NCI-H2171 (cell line): ENCODE measurements around the gene RBAK.
"Not testable (repeated sequence)": the region's sequence is repeated elsewhere in the genome, so short reads cannot be mapped to it uniquely, and the experiment has no call there.

Experiments
- DNase-seq: peaks from one replicate; lab custom pipeline; 2025; lab: John Stamatoyannopoulos, UW

RBAK gene

DNA sequence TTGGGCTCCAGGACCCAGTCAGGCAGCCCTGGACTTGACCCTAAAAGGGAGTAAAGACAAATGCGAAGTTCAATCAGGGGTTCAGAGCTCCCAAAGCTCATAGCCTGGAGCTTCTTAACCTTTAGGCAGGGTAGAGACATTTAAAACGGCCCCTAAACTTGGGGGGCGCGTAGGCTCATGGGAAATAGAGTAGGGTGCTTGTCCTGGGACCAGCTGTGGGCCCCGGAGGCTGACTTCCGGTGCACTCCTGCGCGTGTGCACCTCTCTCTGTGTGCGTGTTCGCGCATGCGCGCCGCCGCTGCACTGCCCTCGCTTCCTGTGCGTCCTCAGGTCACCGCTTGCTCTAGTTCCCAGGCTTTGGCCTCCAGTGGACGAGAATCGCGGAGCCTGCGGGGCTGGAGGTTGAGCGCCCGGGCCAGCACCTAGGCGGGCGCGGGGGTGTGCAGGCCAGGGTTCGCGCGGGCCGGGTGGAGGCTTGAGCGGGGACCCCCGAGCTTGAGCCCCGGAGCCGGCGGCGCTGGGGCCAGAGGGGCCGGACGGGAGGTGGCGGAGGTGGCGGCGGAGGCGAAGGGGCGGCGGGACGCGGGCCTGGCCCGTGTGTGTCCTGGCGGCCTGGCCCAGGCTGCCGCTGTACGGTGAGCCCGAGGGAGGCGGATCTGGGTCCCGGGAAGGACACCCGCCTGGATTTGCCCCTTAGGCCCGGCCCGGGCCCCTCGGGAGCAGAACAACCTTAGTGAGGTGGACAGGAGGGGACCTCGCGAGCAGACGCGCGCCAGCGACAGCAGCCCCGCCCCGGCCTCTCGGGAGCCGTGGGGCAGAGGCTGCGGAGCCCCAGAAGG is at the start of gene RBAK:
Gene RBAK (plus strand): TSS at position 303 of the 839 bp plus-strand sequence. CDS start 2,217 bp downstream, outside the sequence.
- peak; percentile 84 for DNase-seq

GRCh38 chr7:4996696-4997222 is 48.9 kb upstream of the RBAK start:
- no peak for DNase-seq

DNA sequence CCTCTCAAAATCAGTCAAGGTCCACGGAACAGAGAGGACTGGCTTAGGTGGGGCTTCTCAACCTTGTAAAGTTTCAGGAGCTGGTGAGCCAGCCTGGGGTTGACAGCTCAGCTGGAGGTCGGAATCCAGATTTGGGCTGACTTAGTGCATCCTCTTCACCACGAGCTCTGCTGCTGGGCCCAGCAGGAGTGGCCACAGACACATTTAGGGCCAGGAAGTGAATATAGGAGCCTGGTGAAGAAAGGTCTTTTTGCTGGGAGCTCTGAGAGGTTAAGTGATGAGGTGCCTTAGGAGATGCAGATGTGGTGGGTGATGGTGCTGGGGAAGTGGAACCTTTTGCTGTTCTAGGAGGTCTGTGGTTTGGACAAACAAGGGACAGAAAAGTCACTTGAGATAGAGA is 47.4 kb upstream of the RBAK start:
- DNase-seq: no peak

DNA sequence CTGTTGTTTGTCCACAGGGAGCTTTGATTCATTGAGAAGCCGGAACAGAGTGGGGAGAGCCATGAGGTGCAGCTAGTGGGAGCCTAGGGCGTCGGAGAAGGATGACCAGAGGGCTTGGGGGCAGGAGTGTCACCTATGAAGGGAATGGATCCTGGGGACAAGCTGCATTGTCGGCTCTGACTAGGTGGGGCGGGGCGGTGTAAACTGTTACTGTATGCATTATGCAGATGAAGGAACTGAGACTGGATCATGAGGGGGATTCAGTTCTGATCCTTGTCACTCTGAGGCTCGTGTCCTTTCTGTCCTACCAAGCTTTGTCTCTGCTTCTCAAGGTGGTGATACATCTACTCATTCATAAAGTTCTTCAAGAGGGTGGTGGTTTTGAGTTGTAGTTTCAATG is 46.8 kb upstream of the RBAK start:
- DNase-seq: no peak

DNA sequence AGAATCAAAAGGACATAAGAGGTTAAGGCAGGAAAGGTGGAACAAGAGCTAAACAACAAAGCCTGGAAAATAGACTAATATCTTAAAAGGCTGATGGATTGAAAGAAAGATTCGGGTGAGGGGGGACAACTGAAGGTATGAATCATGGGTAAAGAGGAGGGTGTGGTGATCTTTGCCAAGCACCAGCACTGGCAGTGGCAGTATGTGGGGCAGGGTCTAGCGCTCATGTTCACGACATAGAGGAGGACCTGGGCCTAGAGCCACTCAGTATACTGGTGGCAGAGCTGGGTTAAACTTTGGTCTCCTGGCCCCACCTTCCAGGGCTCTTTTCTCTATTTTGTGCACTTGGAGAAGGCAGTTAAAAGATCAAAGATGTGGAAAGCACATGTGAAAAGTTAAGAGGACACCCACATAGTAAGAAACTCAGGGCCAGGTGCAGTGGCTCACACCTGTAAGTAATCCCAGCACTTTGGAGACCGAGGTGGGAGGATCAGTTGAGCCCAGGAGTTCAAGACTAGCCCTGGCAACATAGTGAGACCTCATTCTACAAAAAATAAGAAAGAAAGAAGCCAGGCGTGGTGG is 46.2 kb upstream of the RBAK start:
- no peak for DNase-seq

- no peak for DNase-seq
Measured at GRCh38 chr7:5001003-5001402, 44.7 kb upstream of the RBAK start.

- no peak for DNase-seq
Measured at GRCh38 chr7:5001911-5002310, 43.7 kb upstream of the RBAK start.

GRCh38 chr7:5005066-5005465 is 40.6 kb upstream of the RBAK start:
- no peak for DNase-seq

GRCh38 chr7:5012985-5013384 is 32.7 kb upstream of the RBAK start:
- no peak for DNase-seq

GRCh38 chr7:5015936-5016335 is 29.7 kb upstream of the RBAK start:
- not testable (repeated sequence) for DNase-seq

DNA sequence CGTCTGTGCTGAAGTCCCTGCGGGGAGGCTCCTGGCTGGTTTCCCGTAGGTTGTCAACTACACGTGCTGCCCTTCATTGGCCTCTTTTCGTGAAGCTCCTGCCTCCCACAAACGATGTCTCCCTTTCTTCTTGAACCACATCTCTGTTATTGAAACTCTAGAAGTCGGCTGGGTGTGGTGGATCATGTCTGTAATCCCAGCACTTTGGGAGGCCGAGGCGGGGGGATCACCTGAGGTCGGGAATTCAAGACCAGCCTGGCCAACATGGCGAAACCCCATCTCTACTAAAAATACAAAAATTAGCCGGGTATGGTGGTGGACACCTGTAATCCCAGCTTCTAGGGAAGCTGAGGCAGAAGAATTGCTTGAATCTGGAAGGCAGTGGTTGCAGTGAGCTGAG is 28.0 kb upstream of the RBAK start:
- DNase-seq: not testable (repeated sequence)

GRCh38 chr7:5020098-5020497 is 25.6 kb upstream of the RBAK start:
- no peak for DNase-seq

DNA sequence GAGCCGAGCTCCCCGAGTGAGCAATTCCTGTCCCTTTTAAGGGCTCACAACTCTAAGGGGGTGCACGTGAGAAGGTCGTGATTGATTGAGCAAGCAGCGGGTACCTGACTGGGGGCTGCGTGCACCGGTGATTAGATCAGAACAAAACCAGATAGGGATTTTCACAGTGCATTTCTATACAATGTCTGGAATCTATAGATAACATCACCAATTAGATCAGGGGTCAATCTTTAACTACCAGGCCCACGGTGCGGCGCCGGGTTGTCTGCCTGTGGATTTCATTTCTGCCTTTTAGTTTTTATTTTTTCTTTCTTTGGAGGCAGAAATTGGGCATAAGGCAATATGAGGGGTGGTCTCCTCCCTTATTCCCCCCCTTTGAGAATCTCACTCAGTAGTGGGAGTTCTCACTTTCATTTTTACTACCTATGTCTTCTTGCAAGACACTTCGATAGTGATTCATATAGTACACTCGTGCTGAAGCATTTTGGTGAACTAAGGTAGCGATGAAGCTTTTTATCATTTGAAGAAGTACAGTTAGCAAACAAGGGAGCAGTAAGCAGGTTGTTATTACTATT is 24.6 kb upstream of the RBAK start:
- not testable (repeated sequence) for DNase-seq

- DNase-seq: not testable (repeated sequence)
Measured at GRCh38 chr7:5023626-5024025, 22.0 kb upstream of the RBAK start.

- DNase-seq: not testable (repeated sequence)
Measured at GRCh38 chr7:5027796-5028410, 17.8 kb upstream of the RBAK start.

- not testable (repeated sequence) for DNase-seq
Measured at GRCh38 chr7:5033186-5033585, 12.5 kb upstream of the RBAK start.

- no peak for DNase-seq
Measured at GRCh38 chr7:5035276-5035675, 10.4 kb upstream of the RBAK start.

DNA sequence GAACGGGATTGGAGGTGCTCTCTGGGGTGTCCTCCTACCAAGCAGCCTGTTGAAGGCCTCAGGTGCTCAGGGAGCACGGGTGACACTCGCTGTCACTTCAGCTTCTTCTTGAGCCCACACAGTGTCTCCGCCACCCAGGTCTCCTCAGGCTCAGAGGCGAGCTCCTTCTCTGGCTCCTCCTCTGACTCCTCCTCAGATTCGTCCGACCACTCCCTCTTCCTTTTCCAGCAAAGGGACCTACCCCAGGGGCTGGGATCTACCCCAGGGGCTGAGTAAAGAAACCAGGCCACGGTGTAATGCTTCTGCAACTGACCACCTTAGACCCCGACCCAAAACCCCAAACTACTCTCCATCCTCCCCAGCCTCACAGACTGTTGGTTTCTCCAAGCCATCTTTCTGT is 9.2 kb upstream of the RBAK start:
- DNase-seq: no peak

DNA sequence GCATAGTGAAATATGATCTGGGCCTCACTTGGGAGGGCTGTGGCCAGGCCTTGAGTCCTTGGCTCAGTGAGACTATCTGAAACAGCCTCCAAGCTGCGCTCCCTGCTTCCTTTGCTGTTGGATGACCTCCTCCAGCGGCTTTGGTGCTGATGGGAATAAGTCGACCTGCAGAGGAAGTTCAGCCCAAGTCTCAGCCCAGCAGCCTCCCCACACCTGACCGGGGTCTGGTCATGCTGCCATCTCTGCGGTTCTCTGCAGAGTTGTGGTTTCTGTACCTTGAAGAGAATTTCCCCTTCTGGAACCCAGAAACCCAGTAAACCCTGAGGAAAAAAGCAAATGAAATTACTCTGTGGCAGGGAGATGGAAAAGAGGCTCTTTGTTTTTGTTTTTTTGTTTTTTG is 4.6 kb upstream of the RBAK start:
- no peak for DNase-seq

DNA sequence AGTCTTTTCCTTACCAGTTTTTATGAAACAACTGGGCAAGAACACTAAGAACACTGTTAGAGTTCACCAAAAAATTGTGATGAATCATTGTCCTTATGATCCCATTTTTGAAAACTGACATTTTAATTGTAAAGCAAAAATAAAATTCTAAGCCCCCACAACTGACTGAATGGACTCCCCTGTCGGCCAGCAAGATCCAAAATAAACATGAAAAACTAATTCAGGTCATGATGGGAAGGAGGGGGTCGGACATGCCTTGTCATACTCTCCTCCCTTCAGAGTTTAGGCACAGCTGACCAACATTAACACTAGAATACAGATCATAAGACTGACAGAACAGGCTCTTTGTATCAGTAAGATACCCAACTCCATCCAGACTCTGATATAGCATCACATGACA is 2.0 kb upstream of the RBAK start:
- no peak for DNase-seq

DNA sequence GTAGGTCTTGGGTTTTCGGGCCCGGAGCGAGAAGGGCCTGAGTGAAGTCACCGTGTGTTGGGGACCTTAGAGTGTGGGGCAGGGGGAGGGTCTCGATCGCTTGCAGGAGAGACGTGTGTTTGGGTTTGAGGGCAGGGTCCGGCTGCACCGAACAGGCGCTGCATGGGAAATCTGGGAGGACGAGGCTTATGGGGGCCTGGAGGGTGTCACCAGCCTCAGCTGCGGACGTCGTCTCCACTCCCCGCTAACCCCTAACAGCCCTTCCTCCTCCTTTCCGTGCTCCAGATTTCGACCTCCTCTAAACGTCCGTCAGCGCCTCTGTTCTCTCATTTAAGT is 705 bp downstream of the RBAK start:
- DNase-seq: not testable (repeated sequence)

- not testable (repeated sequence) for DNase-seq
Measured at GRCh38 chr7:5047127-5047526, 1.5 kb downstream of the RBAK start.

DNA sequence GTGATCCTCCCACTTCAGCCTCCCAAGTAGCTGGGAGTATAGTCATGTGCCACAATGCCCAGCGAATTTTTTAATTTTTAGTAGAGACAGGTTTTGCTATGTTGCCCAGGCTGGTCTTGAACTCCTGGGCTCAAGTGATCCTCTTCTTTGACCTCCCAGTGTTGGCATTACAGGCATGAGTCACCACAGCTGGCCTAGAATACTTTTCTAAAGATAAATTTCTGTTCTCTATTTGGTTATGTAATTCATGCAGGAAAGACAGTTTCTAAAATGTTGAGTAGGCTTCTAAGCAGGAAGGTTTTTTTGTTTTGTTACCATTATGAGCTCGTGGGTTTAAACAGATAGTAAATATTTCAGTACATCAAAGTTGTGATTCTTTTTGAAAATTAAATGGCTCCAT is 5.0 kb downstream of the RBAK start:
- DNase-seq: no peak
